HL-60 (cell line): ENCODE measurements around the gene CYYR1.

ENCODE experiments used
- DNase-seq, 2 experiments: peaks; one replicate each; pipeline ENCODE4 v3.0.0-alpha.2; 2010 to 2020; ENCODE audit warnings: low read depth in 1 of 2, low spot score in 1 of 2
- H3K27ac ChIP-seq: fragments of 250-450 bp; sonication (Bioruptor Pico); replicated peaks from 2 replicates; pipeline ENCODE4 v1.5.1; 2020; ENCODE audit warnings: mild to moderate bottlenecking, moderate library complexity
- H3K27me3 ChIP-seq: fragments of 250-450 bp; sonication (Bioruptor Pico); 2 replicates; pipeline ENCODE4 v1.5.1; 2021; ENCODE audit warnings: mild to moderate bottlenecking, moderate library complexity; ENCODE audit not compliant: insufficient read depth, poor library complexity, severe bottlenecking
- H3K4me3 ChIP-seq: replicated peaks from 2 replicates; pipeline ENCODE4 v1.5.1; 2011; ENCODE audit warnings: mild to moderate bottlenecking, control low read depth, low read length; ENCODE audit not compliant: insufficient read depth
- GABPA ChIP-seq: IDR thresholded peaks from 2 replicates; pipeline ENCODE4 v1.6.1; 2012; ENCODE audit warnings: low read depth
- POLR2AphosphoS5 ChIP-seq: IDR thresholded peaks from 2 replicates; pipeline ENCODE4 v1.6.1; 2012; ENCODE audit warnings: low read depth
- SPI1 ChIP-seq: IDR thresholded peaks from 2 replicates; pipeline ENCODE4 v1.6.1; 2012; ENCODE audit warnings: low read depth, mild to moderate bottlenecking, borderline replicate concordance
- TF ChIP-seq, protein P1 (sequence below): IDR thresholded peaks from one replicate; pipeline ENCODE4 v1.5.1; 2011; ENCODE audit warnings: low read length, control low read depth, inconsistent platforms; ENCODE audit not compliant: insufficient read depth
- TF ChIP-seq, protein P2 (sequence below): IDR thresholded peaks from 2 replicates; pipeline ENCODE4 v1.6.1; 2012; ENCODE audit warnings: low read depth; ENCODE audit not compliant: insufficient replicate concordance

CYYR1 gene

DNA sequence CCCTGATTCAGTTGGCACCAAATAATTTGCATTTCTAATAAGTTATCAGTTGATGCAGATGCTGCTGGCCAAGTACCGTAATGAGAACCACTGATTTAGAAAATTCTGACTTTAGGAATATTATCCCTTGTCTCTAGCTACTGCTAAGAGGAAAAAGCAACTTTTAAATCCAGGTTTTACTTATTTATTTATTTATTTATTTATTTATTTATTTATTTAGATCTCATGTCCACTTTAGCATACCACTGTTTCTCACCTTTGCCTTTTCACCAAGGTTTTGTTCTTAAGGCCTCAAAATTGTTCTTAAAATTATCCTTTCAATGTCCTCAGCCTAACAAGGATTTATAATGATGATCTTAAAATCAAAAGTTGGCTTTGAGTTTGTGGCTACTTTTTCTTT lies 8.7 kb upstream of the CYYR1 start:
- H3K27ac ChIP-seq, result no peak overlapping the region
- DNase-seq, result no peak
- no peaks in the 10 kb centered on the region for H3K27me3 ChIP-seq
- TF ChIP-seq SPI1 (no peak), GABPA (no peak), POLR2AphosphoS5 (no peak)
- TF ChIP-seq, protein P1, sequence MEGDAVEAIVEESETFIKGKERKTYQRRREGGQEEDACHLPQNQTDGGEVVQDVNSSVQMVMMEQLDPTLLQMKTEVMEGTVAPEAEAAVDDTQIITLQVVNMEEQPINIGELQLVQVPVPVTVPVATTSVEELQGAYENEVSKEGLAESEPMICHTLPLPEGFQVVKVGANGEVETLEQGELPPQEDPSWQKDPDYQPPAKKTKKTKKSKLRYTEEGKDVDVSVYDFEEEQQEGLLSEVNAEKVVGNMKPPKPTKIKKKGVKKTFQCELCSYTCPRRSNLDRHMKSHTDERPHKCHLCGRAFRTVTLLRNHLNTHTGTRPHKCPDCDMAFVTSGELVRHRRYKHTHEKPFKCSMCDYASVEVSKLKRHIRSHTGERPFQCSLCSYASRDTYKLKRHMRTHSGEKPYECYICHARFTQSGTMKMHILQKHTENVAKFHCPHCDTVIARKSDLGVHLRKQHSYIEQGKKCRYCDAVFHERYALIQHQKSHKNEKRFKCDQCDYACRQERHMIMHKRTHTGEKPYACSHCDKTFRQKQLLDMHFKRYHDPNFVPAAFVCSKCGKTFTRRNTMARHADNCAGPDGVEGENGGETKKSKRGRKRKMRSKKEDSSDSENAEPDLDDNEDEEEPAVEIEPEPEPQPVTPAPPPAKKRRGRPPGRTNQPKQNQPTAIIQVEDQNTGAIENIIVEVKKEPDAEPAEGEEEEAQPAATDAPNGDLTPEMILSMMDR, result no peak
- TF ChIP-seq, protein P2, sequence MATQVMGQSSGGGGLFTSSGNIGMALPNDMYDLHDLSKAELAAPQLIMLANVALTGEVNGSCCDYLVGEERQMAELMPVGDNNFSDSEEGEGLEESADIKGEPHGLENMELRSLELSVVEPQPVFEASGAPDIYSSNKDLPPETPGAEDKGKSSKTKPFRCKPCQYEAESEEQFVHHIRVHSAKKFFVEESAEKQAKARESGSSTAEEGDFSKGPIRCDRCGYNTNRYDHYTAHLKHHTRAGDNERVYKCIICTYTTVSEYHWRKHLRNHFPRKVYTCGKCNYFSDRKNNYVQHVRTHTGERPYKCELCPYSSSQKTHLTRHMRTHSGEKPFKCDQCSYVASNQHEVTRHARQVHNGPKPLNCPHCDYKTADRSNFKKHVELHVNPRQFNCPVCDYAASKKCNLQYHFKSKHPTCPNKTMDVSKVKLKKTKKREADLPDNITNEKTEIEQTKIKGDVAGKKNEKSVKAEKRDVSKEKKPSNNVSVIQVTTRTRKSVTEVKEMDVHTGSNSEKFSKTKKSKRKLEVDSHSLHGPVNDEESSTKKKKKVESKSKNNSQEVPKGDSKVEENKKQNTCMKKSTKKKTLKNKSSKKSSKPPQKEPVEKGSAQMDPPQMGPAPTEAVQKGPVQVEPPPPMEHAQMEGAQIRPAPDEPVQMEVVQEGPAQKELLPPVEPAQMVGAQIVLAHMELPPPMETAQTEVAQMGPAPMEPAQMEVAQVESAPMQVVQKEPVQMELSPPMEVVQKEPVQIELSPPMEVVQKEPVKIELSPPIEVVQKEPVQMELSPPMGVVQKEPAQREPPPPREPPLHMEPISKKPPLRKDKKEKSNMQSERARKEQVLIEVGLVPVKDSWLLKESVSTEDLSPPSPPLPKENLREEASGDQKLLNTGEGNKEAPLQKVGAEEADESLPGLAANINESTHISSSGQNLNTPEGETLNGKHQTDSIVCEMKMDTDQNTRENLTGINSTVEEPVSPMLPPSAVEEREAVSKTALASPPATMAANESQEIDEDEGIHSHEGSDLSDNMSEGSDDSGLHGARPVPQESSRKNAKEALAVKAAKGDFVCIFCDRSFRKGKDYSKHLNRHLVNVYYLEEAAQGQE, result no peak
- no peak overlapping the region for H3K4me3 ChIP-seq

DNA sequence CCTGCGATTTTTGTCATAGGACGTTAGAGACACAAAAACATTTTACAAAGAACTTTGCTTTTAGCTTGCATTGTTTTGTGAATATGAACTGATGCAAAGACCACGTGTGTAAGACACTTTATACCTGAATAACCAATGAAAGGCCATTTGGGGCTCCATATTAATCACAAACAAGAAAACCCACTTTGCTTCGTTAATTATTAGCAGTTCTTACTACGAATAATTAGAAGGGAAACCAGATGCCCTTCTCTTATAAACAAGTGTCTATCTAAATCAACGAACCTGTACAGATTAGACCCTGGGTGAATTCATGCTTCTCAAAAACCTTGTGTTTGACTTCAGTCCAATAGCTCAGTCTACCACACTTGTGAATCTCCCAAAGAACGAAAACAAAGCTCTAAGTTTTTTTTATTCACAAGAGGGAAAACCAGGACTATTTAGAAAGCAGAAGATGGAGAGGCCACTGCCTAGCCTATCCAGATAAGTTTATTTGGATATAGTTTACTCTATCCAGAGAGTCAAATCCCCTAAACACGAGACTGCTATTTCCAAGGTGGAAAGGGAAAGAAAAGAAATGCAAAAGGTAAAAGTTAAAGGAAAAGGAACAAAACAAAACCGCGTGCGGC lies 897 bp downstream of the CYYR1 start:
- TF ChIP-seq SPI1, result no peak
- TF ChIP-seq, protein P1, result no peak
- no peak for TF ChIP-seq POLR2AphosphoS5
- TF ChIP-seq, protein P2, result no peak
- no peak for TF ChIP-seq GABPA
- peaks cover 34% of the 10 kb centered on the region for H3K27me3 ChIP-seq
- DNase-seq, result no peak
- no peak overlapping the region for H3K4me3 ChIP-seq
- no peak overlapping the region for H3K27ac ChIP-seq

DNA sequence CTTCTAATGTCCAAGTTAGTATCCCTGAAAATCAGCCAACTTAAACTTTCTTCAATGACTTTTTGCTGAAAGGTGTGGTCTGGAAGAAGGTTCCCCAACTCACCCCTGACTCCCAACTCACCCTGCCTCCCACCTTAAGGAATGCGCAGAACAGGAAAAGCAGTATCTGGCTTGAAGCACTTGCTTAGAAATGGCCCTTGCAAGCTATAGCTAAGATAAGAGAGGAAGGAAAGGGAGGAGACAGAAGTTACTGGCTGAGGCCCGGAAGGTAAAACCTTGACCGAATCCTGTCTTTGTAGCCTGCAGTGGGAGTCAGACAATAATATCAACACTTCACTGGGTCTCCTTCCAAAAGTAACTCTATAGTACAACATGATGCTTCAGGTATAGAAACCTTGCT lies 2.9 kb downstream of the CYYR1 start:
- H3K27me3 ChIP-seq, result peaks cover 34% of the 10 kb centered on the region
- no peak for DNase-seq
- TF ChIP-seq, protein P2, result no peak
- TF ChIP-seq POLR2AphosphoS5, result no peak
- TF ChIP-seq GABPA, result no peak
- no peak for TF ChIP-seq SPI1
- TF ChIP-seq, protein P1, result no peak
- H3K4me3 ChIP-seq, result no peak overlapping the region
- no peak overlapping the region for H3K27ac ChIP-seq
